ENCODE data around the gene KBTBD13. TPM values are rescaled to one million over a fixed set of nuclear protein-coding genes. Genes with fewer than 3 reads are reported as not detected.
"Not testable (repeated sequence)": the region's sequence is repeated elsewhere in the genome, so short reads cannot be mapped to it uniquely, and the experiment has no call there.

Gene KBTBD13
- total RNA-seq, 2 donors from 2014 or later: 2.6 to 5.2 TPM

GRCh38 chr15:65066635-65067316 is 9.8 kb upstream of the KBTBD13 start:
- intact Hi-C loops (cut with DNase I): no loop called here
- peak; percentile 19 to 20 for ATAC-seq
- no peak for DNase-seq

DNA sequence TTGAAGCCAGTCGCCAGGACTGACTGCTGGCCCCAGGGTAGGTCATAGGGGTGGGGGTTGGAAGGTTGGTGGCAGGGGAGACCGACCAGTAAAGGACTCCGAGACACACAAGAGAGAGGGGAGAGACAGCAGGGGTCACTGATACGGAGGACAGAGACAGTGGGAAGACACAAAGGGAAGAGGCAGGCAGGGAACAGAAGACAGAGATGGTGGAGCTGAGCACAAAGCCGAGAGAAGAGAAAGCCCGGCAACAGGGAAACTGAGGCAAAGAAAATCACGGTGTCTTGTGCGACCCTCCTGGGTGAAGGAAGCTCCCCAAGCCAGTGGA is 9.3 kb upstream of the KBTBD13 start:
- ATAC-seq: peak in 1 of 2 donors; percentile 6
- intact Hi-C loops (cut with DNase I): no loop called here
- DNase-seq: no peak

- DNase-seq: no peak
Measured at GRCh38 chr15:65067645-65068402, 8.7 kb upstream of the KBTBD13 start, which contains the start of gene RASL12. Gene RASL12, minus strand, starts transcription at chr15:65067991. Its CDS starts 156 bp downstream, at chr15:65067835.

GRCh38 chr15:65068403-65068788 is 8.2 kb upstream of the KBTBD13 start:
- intact Hi-C loops (cut with DNase I): no loop called here
- DNase-seq (no peak), ATAC-seq (no peak)

More at GRCh38 chr15:65067645-65068402, 8.7 kb upstream of the KBTBD13 start, which contains the start of gene RASL12:
- ATAC-seq: peak; percentile 47 to 48
- intact Hi-C loops (cut with DNase I): no loop called here

GRCh38 chr15:65069179-65069578 is 7.4 kb upstream of the KBTBD13 start:
- DNase-seq (no peak), ATAC-seq (peak; percentile 21 to 54)

GRCh38 chr15:65069779-65070546 is 6.6 kb upstream of the KBTBD13 start:
- intact Hi-C loops (cut with DNase I): no loop called here
- no peak for ATAC-seq
- DNase-seq: no peak

More at GRCh38 chr15:65069179-65069578, 7.4 kb upstream of the KBTBD13 start:
- intact Hi-C loops (cut with DNase I): no loop called here

DNA sequence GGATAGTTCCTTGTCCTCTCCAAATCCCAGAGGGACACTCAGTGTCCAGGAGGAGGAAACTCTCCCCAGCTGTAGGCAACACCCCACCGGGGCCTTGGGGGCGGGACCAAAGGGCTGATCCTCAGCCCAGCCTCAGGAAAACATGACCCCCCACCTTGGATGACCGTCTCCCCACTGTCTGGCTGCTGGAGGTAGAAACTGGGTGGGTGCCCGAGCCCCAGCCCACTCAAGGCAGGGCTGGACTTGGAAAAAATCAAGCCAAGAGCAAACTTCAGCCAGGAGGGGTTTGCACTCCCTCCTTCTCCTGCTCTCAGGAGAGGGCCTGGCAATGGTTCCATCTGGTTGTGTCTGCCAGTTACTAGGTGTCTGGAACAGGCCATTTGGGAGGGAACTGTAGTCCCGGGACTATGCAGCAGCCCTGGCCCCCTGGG is 5.2 kb upstream of the KBTBD13 start:
- DNase-seq: peak; percentile 65
- intact Hi-C loops (cut with DNase I): no loop called here
- ATAC-seq: peak; percentile 54 to 61

GRCh38 chr15:65072027-65072426 is 4.5 kb upstream of the KBTBD13 start:
- ATAC-seq: peak; percentile 20 to 37
- DNase-seq: no peak
- intact Hi-C loops (cut with DNase I): no loop called here

- ATAC-seq (no peak), DNase-seq (no peak)
- intact Hi-C loops (cut with DNase I): no loop called here
Measured at GRCh38 chr15:65072617-65073016, 3.9 kb upstream of the KBTBD13 start.

DNA sequence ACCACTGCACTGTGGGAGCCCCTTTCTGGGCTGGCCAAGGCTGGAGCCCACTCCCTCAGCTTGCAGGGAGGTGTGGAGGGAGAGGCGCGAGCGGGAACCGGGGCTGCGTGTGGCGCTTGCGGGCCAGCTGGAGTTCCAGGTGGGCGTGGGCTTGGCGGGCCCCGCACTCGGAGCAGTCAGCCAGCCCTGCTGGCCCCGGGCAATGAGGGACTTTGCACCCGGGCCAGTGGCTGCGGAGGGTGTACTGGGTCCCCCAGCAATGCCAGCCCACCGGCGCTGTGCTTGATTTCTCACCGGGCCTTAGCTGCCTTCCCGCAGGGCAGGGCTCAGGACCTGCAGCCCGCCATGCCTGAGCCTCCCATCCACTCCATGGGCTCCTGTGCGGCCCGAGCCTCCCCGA is 1.6 kb upstream of the KBTBD13 start:
- intact Hi-C loops (cut with DNase I); ATAC-seq; DNase-seq: not testable (repeated sequence)

- ATAC-seq; DNase-seq; intact Hi-C loops (cut with DNase I): not testable (repeated sequence)
Measured at GRCh38 chr15:65075607-65076395, 745 bp upstream of the KBTBD13 start.

- ATAC-seq (peak in 1 of 2 donors; percentile 1), DNase-seq (no peak)
- intact Hi-C loops (cut with DNase I): no loop called here
Measured at GRCh38 chr15:65077291-65077980, 890 bp downstream of the KBTBD13 start.

DNA sequence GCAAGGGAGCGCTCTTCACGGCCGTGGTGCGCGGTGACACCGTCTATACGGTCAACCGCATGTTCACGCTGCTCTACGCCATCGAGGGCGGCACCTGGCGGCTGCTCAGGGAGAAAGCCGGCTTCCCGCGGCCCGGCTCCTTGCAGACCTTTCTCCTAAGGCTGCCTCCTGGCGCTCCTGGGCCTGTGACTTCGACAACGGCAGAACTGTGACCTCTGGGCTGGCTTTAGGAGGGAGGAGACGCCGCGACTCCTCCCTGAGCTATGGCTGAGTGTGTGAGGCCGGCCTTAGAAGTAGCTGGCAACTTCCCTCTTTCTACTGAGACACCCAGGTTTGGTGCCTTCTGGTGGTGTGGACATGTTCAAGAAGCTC is 1.4 kb downstream of the KBTBD13 start:
- intact Hi-C loops (cut with DNase I): no loop called here
- peak; percentile 28 to 61 for ATAC-seq
- peak; percentile 74 for DNase-seq

GRCh38 chr15:65079580-65079979 is 3.0 kb downstream of the KBTBD13 start:
- intact Hi-C loops (cut with DNase I): no loop called here
- DNase-seq (no peak), ATAC-seq (no peak)

DNA sequence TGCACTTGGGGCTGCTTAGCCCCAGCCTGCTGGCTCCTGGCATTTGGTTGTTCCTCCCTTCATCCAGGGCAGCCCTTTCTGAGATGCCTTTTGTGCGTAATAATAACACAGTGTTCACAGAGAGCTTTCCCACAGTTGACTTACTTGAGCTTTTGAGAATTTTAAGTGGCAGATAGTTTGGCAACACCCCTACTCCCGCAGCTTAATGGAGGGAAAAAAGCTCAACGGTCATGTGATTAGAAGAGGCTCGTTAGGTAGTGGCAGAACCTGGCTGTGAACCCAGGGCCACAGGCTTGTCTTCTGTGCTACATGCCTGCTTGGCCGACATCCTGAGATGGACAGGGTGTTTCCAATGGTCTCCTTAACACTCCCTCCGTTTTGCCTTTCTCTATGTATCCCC is 4.7 kb downstream of the KBTBD13 start:
- intact Hi-C loops (cut with DNase I): no loop called here
- ATAC-seq: peak; percentile 14 to 49
- no peak for DNase-seq

GRCh38 chr15:65081758-65082157 is 5.2 kb downstream of the KBTBD13 start:
- DNase-seq: no peak
- ATAC-seq: no peak

DNA sequence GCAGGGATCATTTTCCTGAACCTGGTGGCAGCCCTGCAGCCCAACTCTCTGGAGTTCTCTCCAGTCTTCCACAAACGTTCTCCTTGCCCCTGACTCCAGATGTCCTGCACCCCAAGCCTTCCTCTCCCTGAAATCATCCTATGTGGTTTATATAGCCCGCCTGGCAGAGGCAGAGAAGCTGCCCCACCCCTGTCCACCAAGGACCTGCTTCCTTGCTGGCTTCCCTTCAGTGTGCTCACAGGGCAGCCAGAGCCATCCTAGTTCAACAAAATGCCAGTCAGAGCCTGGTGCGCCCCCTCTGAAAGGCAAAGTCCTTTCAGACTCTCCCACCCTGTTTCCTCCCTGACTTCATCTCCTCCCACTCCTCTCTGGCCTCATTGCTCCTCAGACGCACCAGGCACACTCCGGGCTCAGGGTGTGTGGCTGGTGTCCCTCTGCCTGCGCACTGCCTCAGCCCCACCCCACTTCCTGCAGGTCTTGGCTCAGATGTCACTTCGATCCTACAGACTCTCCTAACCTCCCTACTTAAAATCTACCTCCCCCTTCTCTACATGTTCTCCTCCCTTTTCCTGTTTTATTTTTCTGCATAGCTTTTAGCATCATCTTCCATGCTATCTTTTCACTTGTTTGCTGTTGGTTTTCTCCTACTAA is 5.9 kb downstream of the KBTBD13 start:
- DNase-seq (no peak), ATAC-seq (peak in 1 of 2 donors; percentile 38)
- intact Hi-C loops (cut with DNase I): loop anchor here in 1 of 2 donors (2.0 kb wide), 1 partner anchor 30 kb away; no protein-coding TSS in a partner anchor

More at GRCh38 chr15:65081758-65082157, 5.2 kb downstream of the KBTBD13 start:
- intact Hi-C loops (cut with DNase I): loop anchor here in 1 of 2 donors (2.0 kb wide), 1 partner anchor 29 kb away; no protein-coding TSS in a partner anchor
